ENCODE measurements around the gene C20orf141. TPM values are rescaled to one million over a fixed set of nuclear protein-coding genes. Genes with fewer than 3 reads are reported as not detected.

The C20orf141 gene
- total and polyA plus RNA-seq, 4 donors = not detected

DNA sequence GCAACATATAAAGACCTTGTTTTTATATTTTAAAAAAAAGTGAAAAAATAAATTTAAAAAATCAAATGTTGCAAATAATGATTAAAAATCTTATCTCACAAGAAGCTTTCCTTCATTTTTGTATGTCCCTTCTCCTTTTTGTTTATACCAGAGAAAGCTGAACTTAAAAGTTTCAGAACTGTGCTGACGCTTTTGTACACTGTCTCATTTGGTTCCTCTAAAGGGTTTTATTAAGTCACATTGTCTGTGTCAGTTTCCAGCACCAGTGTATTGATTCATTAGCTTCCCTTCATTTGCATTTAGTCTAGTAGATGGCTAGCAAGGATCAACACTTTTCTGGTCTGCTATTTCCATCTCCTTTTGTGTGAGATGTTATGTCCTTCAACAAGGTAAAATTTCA lies 19.0 kb downstream of the C20orf141 start:
- H3K9me3 ChIP-seq (ENCODE audit: control insufficient read depth in 4 of 4, low read length in 3 of 4) = no peaks in the 10 kb centered on the region
- no peak for DNase-seq (ENCODE audit: low spot score)
- TF ChIP-seq HNF4A (conservative IDR thresholded peaks at IDR 0.05) (no peak), JUND (IDR thresholded peaks at IDR 0.05) (no peak), TAF1 (conservative IDR thresholded peaks at IDR 0.05) (no peak), NR2F2 (IDR thresholded peaks at IDR 0.05) (no peak)

DNA sequence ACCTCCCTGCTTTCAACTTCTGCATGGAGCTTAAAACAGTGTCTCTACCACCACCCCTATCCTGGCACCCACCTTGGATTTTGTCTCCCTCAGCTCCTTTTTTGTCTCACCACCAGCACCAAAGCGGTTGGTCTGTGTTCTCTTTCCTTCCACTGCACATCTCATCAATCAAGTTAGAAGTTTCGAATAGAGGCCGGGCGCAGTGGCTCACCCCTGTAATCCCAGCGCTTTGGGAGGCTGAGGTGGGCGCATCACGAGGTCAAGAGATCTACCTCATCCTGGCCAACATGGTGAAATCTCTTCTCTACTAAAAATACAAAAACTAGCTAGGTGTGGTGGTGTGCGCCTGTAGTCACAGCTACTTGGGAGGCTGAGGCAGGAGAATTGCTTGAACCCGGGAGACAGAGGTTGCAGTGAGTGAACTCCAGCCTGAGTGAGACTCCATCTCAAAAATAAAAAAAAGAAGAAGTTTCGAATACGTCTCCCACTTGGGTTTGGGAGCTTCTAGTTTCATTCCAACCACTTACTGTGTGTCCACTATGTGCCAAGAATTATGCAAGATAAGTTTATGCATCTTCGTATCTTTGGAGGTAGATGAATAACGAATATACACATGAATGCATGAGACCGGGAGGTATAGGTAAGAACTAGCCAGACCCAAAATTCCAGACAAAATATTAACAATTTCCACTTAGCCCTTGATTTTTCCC lies 19.8 kb downstream of the C20orf141 start:
- H3K27me3 ChIP-seq (ENCODE audit: control insufficient read depth in 4 of 4, insufficient read depth in 4 of 4, low read length in 3 of 4) = no peaks in the 10 kb centered on the region
- H3K36me3 ChIP-seq (ENCODE audit: control insufficient read depth in 4 of 4, insufficient read depth in 3 of 4, low read depth in 1 of 4, low read length in 3 of 4) = peaks cover 0 to 11% (median 4%) of the 10 kb centered on the region in 4 donors
- TF ChIP-seq YY1 (IDR thresholded peaks at IDR 0.05) (no peak), TAF1 (conservative IDR thresholded peaks at IDR 0.05) (no peak), JUND (IDR thresholded peaks at IDR 0.05) (no peak), GABPA (IDR thresholded peaks at IDR 0.05 in 1 of 2, conservative IDR thresholded peaks at IDR 0.05 in 1 of 2) (no peak), REST (IDR thresholded peaks at IDR 0.05) (no peak), RXRA (IDR thresholded peaks at IDR 0.05) (no peak), EGR1 (IDR thresholded peaks at IDR 0.05; ENCODE audit: low read depth in 2 of 2) (no peak), FOXA2 (IDR thresholded peaks at IDR 0.05) (no peak), CTCF (IDR thresholded peaks at IDR 0.05; ENCODE audit: low read depth, low read length, missing input control) (no peak)
- TF ChIP-seq, protein P1, sequence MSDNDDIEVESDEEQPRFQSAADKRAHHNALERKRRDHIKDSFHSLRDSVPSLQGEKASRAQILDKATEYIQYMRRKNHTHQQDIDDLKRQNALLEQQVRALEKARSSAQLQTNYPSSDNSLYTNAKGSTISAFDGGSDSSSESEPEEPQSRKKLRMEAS (IDR thresholded peaks at IDR 0.05) = no peak
- 92% methylated on average over 14 of the region's 14 CpGs for WGBS
- no peak for DNase-seq (ENCODE audit: low spot score)
- peaks cover 0 to 3% (median 1%) of the 10 kb centered on the region in 4 donors for H3K4me1 ChIP-seq (ENCODE audit: control insufficient read depth in 4 of 4, insufficient read depth in 4 of 4, low read length in 3 of 4)
- no peak overlapping the region for H3K27ac ChIP-seq (ENCODE audit: low read depth in 1 of 2, low read length in 2 of 2)
- no peak overlapping the region for H3K4me3 ChIP-seq (ENCODE audit: low read depth in 1 of 3, low read length in 3 of 3)
- no peaks in the 10 kb centered on the region for H3K9me3 ChIP-seq (ENCODE audit: control insufficient read depth in 4 of 4, low read length in 3 of 4)
- H3K9ac ChIP-seq (ENCODE audit: low read depth in 1 of 2, low read length in 2 of 2) = no peak overlapping the region

More for the DNA sequence above, 19.0 kb downstream of the C20orf141 start:
- peaks cover 0 to 11% (median 3%) of the 10 kb centered on the region in 4 donors for H3K36me3 ChIP-seq (ENCODE audit: control insufficient read depth in 4 of 4, insufficient read depth in 3 of 4, low read depth in 1 of 4, low read length in 3 of 4)
- H3K27me3 ChIP-seq (ENCODE audit: control insufficient read depth in 4 of 4, insufficient read depth in 4 of 4, low read length in 3 of 4) = no peaks in the 10 kb centered on the region
- H3K4me1 ChIP-seq (ENCODE audit: control insufficient read depth in 4 of 4, insufficient read depth in 4 of 4, low read length in 3 of 4) = no peaks in the 10 kb centered on the region
- H3K4me3 ChIP-seq (ENCODE audit: low read depth in 1 of 3, low read length in 3 of 3) = no peak overlapping the region
- no peak overlapping the region for H3K9ac ChIP-seq (ENCODE audit: low read depth in 1 of 2, low read length in 2 of 2)
- 90% methylated on average over 1 of the region's 1 CpG for WGBS
- no peak overlapping the region for H3K27ac ChIP-seq (ENCODE audit: low read depth in 1 of 2, low read length in 2 of 2)
